SK-N-SH (cell line): ENCODE results near the gene INPP5K. TPM values are rescaled to one million over a fixed set of nuclear protein-coding genes. Genes with fewer than 3 reads are reported as not detected.

Experiments
- CTCF ChIA-PET: fragments of 300-600, 350-600 bp; formaldehyde crosslinking; extraction: SDS; loops from one replicate; lab custom pipeline; 2021; lab: Yijun Ruan, JAX
- POLR2A ChIA-PET: fragments of 350-600 bp; sonication (Branson Sonifier 250); formaldehyde crosslinking; extraction: SDS; loops from one replicate; lab custom pipeline; 2020; ENCODE audit warnings: antibody characterized with exemption, inconsistent platforms; lab: Yijun Ruan, JAX
- DNase-seq: peaks from one replicate; pipeline ENCODE4 v3.0.0; 2012
- H2AFZ ChIP-seq: fragments of 200-600 bp; sonication (generic); 2 replicates; pipeline ENCODE4 v1.8.1; 2016; ENCODE audit warnings: antibody characterized with exemption, mild to moderate bottlenecking, low read depth
- H3F3A ChIP-seq: fragments of 200-600 bp; sonication (generic); replicated peaks from 2 replicates; pipeline ENCODE3; 2016; ENCODE audit warnings: antibody characterized with exemption, mild to moderate bottlenecking; ENCODE audit not compliant: insufficient read depth
- H3K27ac ChIP-seq, 2 experiments: fragments of 200-500 bp in 1 of 2; fragments of 200-600 bp in 1 of 2; sonication (Bioruptor generic) in 1 of 2; sonication (generic), shearing (Covaris generic) in 1 of 2; 2 replicates each; pipeline versions ENCODE4 v1.5.1 to v1.6.1; 2014 to 2016; ENCODE audit warnings: low read depth in 2 of 2, inconsistent platforms in 1 of 2, low read length in 1 of 2, mild to moderate bottlenecking in 1 of 2, mixed read lengths in 1 of 2
- H3K27me3 ChIP-seq: fragments of 200-600 bp; sonication (generic), shearing (Covaris generic); 2 replicates; pipeline ENCODE4 v1.6.1; 2016; ENCODE audit warnings: mixed run types; ENCODE audit not compliant: insufficient read depth
- H3K36me3 ChIP-seq, 2 experiments: fragments of 200-500 bp in 1 of 2; fragments of 200-600 bp in 1 of 2; sonication (Bioruptor generic) in 1 of 2; sonication (generic) in 1 of 2; replicated peaks in 1 of 2; 2 replicates each; pipeline versions ENCODE3 to v1.5.1; 2014 to 2016; ENCODE audit warnings: low read length in 1 of 2, mild to moderate bottlenecking in 1 of 2; ENCODE audit not compliant: insufficient read depth in 2 of 2, control insufficient read depth in 1 of 2
- H3K4me1 ChIP-seq, 2 experiments: fragments of 200-500 bp in 1 of 2; fragments of 200-600 bp in 1 of 2; sonication (Bioruptor generic) in 1 of 2; sonication (generic), shearing (Covaris generic) in 1 of 2; 2 replicates each; pipeline versions ENCODE4 v1.5.1 to v1.6.1; 2014 to 2016; ENCODE audit warnings: low read depth in 1 of 2, low read length in 1 of 2, mixed run types in 1 of 2; ENCODE audit not compliant: insufficient read depth in 2 of 2, control insufficient read depth in 1 of 2
- H3K4me2 ChIP-seq: fragments of 200-600 bp; sonication (generic), shearing (Covaris generic); 2 replicates; pipeline ENCODE4 v1.6.1; 2017; ENCODE audit warnings: mixed run types
- H3K4me3 ChIP-seq, 2 experiments: fragments of 200-500 bp in 1 of 2; fragments of 200-600 bp in 1 of 2; sonication (Bioruptor generic) in 1 of 2; sonication (generic), shearing (Covaris generic) in 1 of 2; 2 replicates each; pipeline versions ENCODE4 v1.5.1 to v1.8.1; 2014 to 2016; ENCODE audit warnings: low read depth in 2 of 2, inconsistent platforms in 1 of 2, low read length in 1 of 2, mild to moderate bottlenecking in 1 of 2, mixed read lengths in 1 of 2, moderate library complexity in 1 of 2
- H3K79me2 ChIP-seq: fragments of 200-600 bp; sonication (generic); 2 replicates; pipeline ENCODE4 v1.8.1; 2017; ENCODE audit warnings: mild to moderate bottlenecking; ENCODE audit not compliant: insufficient read depth
- H3K9ac ChIP-seq: fragments of 200-600 bp; sonication (generic); 2 replicates; pipeline ENCODE4 v1.6.1; 2017; ENCODE audit warnings: mixed run types
- H3K9me2 ChIP-seq: fragments of 200-600 bp; sonication (generic); 2 replicates; pipeline ENCODE4 v1.6.1; 2017; ENCODE audit warnings: mixed run types
- H3K9me3 ChIP-seq: fragments of 200-600 bp; sonication (generic); 2 replicates; pipeline ENCODE4 v1.6.1; 2017; ENCODE audit warnings: mixed run types, mild to moderate bottlenecking, moderate library complexity
- H4K20me1 ChIP-seq: fragments of 200-600 bp; sonication (generic); 2 replicates; pipeline ENCODE4 v1.6.1; 2017; ENCODE audit warnings: mild to moderate bottlenecking, mixed run types; ENCODE audit not compliant: insufficient read depth
- CHD2 ChIP-seq: fragments of 150-350 bp; IDR thresholded peaks from 2 replicates; pipeline ENCODE4 v1.6.1; 2018; ENCODE audit warnings: low read length; ENCODE audit not compliant: partially characterized antibody
- ELF1 ChIP-seq: IDR thresholded peaks from 2 replicates; pipeline ENCODE4 v1.4.0; 2012
- EP300 ChIP-seq, 2 experiments: IDR thresholded peaks; 2 replicates each; pipeline versions ENCODE4 v1.4.0 to v1.6.1; 2012; ENCODE audit warnings: borderline replicate concordance in 1 of 2, low read depth in 1 of 2, low read length in 1 of 2
- EZH2phosphoT487 ChIP-seq: fragments of 200-600 bp; sonication (generic); IDR thresholded peaks from 2 replicates; pipeline ENCODE4 v1.6.1; 2017; ENCODE audit warnings: low read depth, mixed run types, mild to moderate bottlenecking, antibody characterized with exemption, moderate library complexity, borderline replicate concordance
- FOSL2 ChIP-seq: IDR thresholded peaks from 2 replicates; pipeline ENCODE4 v1.4.0; 2012; ENCODE audit warnings: low read depth, mild to moderate bottlenecking, moderate library complexity, borderline replicate concordance
- FOXJ3 ChIP-seq: sonication (generic); formaldehyde crosslinking; IDR thresholded peaks from 2 replicates; pipeline ENCODE4 v1.5.1; 2020; ENCODE audit warnings: mild to moderate bottlenecking, missing genetic modification reagents
- FOXM1 ChIP-seq: IDR thresholded peaks from 2 replicates; pipeline ENCODE4 v1.4.0; 2012; ENCODE audit warnings: low read depth, mild to moderate bottlenecking
- GABPA ChIP-seq: IDR thresholded peaks from 2 replicates; pipeline ENCODE4 v1.4.0; 2012; ENCODE audit warnings: low read depth, mild to moderate bottlenecking
- GATA2 ChIP-seq: sonication (generic); formaldehyde crosslinking; IDR thresholded peaks from 2 replicates; pipeline ENCODE4 v1.5.0; 2020; ENCODE audit warnings: mild to moderate bottlenecking, missing genetic modification reagents
- JUND ChIP-seq: IDR thresholded peaks from 2 replicates; pipeline ENCODE4 v1.4.0; 2012
- MEF2A ChIP-seq: IDR thresholded peaks from 2 replicates; pipeline ENCODE4 v1.4.0; 2012; ENCODE audit warnings: low read depth, borderline replicate concordance
- MXI1 ChIP-seq: IDR thresholded peaks from 2 replicates; pipeline ENCODE4 v1.6.1; 2012; ENCODE audit warnings: mild to moderate bottlenecking, low read depth, low read length, improper control_type of control experiment
- NFIC ChIP-seq: IDR thresholded peaks from 2 replicates; pipeline ENCODE4 v1.4.0; 2012; ENCODE audit warnings: borderline replicate concordance
- POLR2AphosphoS5 ChIP-seq: IDR thresholded peaks from 2 replicates; pipeline ENCODE4 v1.6.1; 2012; ENCODE audit warnings: low read depth, low read length
- RFX5 ChIP-seq: IDR thresholded peaks from 2 replicates; pipeline ENCODE4 v1.6.1; 2012; ENCODE audit warnings: mild to moderate bottlenecking, improper control_type of control experiment, low read length
- RXRA ChIP-seq: IDR thresholded peaks from 2 replicates; pipeline ENCODE4 v1.4.0; 2012; ENCODE audit warnings: low read depth, mild to moderate bottlenecking, borderline replicate concordance
- TAF1 ChIP-seq: IDR thresholded peaks from 2 replicates; pipeline ENCODE4 v1.6.1; 2012; ENCODE audit warnings: low read depth, mild to moderate bottlenecking, low read length, moderate library complexity, borderline replicate concordance
- TCF12 ChIP-seq: IDR thresholded peaks from 2 replicates; pipeline ENCODE4 v1.4.0; 2012
- TEAD4 ChIP-seq: IDR thresholded peaks from 2 replicates; pipeline ENCODE4 v1.4.0; 2012; ENCODE audit warnings: mild to moderate bottlenecking, borderline replicate concordance; ENCODE audit not compliant: insufficient read depth
- ZBTB33 ChIP-seq: IDR thresholded peaks from 2 replicates; pipeline ENCODE4 v1.4.0; 2012; ENCODE audit warnings: low read depth, borderline replicate concordance
- WGBS: methylation state at CpG from one replicate; pipeline ENCODE4 v1.1.6; 2017; ENCODE audit warnings: low lambda C conversion rate; 5-methylcytosine and 5-hydroxymethylcytosine counted together
- polyA plus RNA-seq, 3 experiments: library from polyadenylated mRNA; depleted of rRNA; stranded (reverse); fragments of >200 nt; gene quantifications; 2 replicates each; pipeline ENCODE4 v1.2.3, GENCODE V29; 2012
- TF ChIP-seq, protein P1 (sequence below): IDR thresholded peaks from 2 replicates; pipeline ENCODE4 v1.4.0; 2012; ENCODE audit warnings: low read depth, borderline replicate concordance
- TF ChIP-seq, protein P2 (sequence below): IDR thresholded peaks from 2 replicates; pipeline ENCODE4; 2012
- TF ChIP-seq, protein P3 (sequence below): IDR thresholded peaks from 2 replicates; pipeline ENCODE4 v1.4.0; 2012; ENCODE audit warnings: low read depth

The INPP5K gene
- polyA plus RNA-seq, 1 of the 3 experiments (the other 2 are of a cell fraction) = 26.2 TPM

DNA sequence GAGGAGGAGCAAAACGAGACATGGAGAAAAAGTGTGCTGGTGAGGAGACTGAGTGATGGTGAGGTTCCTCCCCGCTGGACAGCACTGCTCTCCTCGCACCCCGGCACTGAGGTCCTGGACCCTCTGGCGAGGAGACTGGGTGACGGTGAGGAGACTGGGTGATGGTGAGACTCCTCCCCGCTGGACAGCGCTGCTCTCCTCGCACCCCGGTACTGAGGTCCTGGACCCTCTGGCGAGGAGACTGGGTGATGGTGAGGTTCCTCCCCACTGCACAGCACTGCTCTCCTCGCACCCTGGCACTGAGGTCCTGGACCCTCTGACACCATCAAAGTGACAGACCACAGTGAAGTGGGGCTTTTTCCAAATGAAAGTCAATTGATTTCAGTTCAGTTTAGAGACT is 35.3 kb upstream of the INPP5K start (continued):
- TF ChIP-seq ZBTB33 (no peak), ELF1 (no peak), TAF1 (no peak)

- ChIA-PET POLR2A (no interaction called here), CTCF (no interaction called here)
- no peak overlapping the region for H3K27ac ChIP-seq
- H2AFZ ChIP-seq = no peak overlapping the region
- H3F3A ChIP-seq = no peaks in the 10 kb centered on the region
- no peak overlapping the region for H3K4me3 ChIP-seq
- no peak overlapping the region for H3K9ac ChIP-seq
- no peak for DNase-seq
- peaks cover 28 to 39% of the 10 kb centered on the region in 2 experiments for H3K36me3 ChIP-seq
- TF ChIP-seq MEF2A = no peak
- TF ChIP-seq, protein P1, sequence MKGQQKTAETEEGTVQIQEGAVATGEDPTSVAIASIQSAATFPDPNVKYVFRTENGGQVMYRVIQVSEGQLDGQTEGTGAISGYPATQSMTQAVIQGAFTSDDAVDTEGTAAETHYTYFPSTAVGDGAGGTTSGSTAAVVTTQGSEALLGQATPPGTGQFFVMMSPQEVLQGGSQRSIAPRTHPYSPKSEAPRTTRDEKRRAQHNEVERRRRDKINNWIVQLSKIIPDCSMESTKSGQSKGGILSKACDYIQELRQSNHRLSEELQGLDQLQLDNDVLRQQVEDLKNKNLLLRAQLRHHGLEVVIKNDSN = no peak
- no peak for TF ChIP-seq TCF12
- no peak for TF ChIP-seq EP300 (IDR thresholded peaks at IDR 0.05; ENCODE audit: borderline replicate concordance in 1 of 2, low read depth in 1 of 2, low read length in 1 of 2)
- no peak for TF ChIP-seq TEAD4
- no peak for TF ChIP-seq CHD2
- TF ChIP-seq JUND = no peak
- no peak for TF ChIP-seq FOXM1
- H3K4me2 ChIP-seq = no peak overlapping the region
- H3K4me1 ChIP-seq = no peaks in the 10 kb centered on the region
- no peaks in the 10 kb centered on the region for H3K27me3 ChIP-seq
- no peaks in the 10 kb centered on the region; the same call in 1 of the 2 replicates for H4K20me1 ChIP-seq
- 92% methylated on average over 14 of the region's 18 CpGs for WGBS
- peaks cover 8% of the 10 kb centered on the region; the same call in 1 of the 2 replicates for H3K79me2 ChIP-seq
- no peaks in the 10 kb centered on the region for H3K9me2 ChIP-seq
- no peaks in the 10 kb centered on the region for H3K9me3 ChIP-seq
Observed at GRCh38 chr17:1548032-1548431, 31.6 kb upstream of the INPP5K start.

DNA sequence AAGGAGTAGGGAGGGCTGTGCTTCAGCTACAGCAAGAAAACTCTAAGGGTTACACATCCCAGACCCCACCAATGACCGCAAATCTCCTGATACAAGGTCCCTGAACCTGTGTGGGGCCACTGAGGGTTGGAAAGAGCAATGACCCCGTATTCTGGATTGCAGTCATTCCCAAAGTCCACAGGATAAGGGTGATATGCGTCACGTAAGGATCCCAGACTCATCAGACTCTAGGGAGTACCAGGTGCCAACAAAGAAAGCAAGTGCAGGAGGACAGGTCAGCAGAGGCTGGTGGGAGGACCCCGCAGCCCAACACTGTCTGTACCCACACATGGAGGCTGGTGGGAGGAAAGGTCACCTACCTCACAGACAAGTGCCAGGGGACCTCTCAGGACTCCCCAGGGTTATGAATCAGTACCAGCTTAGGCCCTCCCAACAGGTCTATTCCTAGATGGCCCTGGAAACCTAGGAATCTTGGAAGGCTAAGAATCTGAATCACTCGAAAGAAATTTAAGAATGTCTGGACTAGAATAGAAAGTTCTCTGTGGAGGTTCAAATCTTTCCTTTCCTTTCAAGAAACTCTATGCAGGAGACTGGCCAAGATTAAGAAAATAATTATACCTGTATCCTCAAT is 30.0 kb upstream of the INPP5K start:
- WGBS = 98% methylated on average over 6 of the region's 6 CpGs
- H3K27ac ChIP-seq = no peak overlapping the region
- H4K20me1 ChIP-seq = no peaks in the 10 kb centered on the region
- H3K9me3 ChIP-seq = no peaks in the 10 kb centered on the region
- DNase-seq = no peak
- no peak overlapping the region for H2AFZ ChIP-seq
- no peaks in the 10 kb centered on the region for H3K9me2 ChIP-seq
- POLR2A ChIA-PET = no interaction called here
- H3K4me3 ChIP-seq = no peak overlapping the region
- H3K4me1 ChIP-seq = no peaks in the 10 kb centered on the region
- 0 out of 2 replicates have a peak, but pooled peaks cover 5% of the 10 kb centered on the region for H3K79me2 ChIP-seq
- TF ChIP-seq, protein P2, sequence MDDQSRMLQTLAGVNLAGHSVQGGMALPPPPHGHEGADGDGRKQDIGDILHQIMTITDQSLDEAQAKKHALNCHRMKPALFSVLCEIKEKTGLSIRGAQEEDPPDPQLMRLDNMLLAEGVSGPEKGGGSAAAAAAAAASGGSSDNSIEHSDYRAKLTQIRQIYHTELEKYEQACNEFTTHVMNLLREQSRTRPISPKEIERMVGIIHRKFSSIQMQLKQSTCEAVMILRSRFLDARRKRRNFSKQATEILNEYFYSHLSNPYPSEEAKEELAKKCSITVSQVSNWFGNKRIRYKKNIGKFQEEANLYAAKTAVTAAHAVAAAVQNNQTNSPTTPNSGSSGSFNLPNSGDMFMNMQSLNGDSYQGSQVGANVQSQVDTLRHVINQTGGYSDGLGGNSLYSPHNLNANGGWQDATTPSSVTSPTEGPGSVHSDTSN = no peak
- no peak for TF ChIP-seq FOXM1
- TF ChIP-seq TCF12 = no peak
- TF ChIP-seq MEF2A = no peak
- TF ChIP-seq RXRA = no peak
- TF ChIP-seq NFIC = no peak
- no peak for TF ChIP-seq MXI1
- TF ChIP-seq GATA2 (CRISPR knock-in tag) = no peak
- TF ChIP-seq CHD2 = no peak
- TF ChIP-seq GABPA = no peak
- TF ChIP-seq, protein P3, sequence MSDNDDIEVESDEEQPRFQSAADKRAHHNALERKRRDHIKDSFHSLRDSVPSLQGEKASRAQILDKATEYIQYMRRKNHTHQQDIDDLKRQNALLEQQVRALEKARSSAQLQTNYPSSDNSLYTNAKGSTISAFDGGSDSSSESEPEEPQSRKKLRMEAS = no peak
- no peak for TF ChIP-seq ELF1
- no peak for TF ChIP-seq FOXJ3 (CRISPR knock-in tag)
- TF ChIP-seq POLR2AphosphoS5 = no peak
- TF ChIP-seq EP300 (IDR thresholded peaks at IDR 0.05; ENCODE audit: borderline replicate concordance in 1 of 2, low read depth in 1 of 2, low read length in 1 of 2) = no peak
- no peak for TF ChIP-seq EZH2phosphoT487
- no peak for TF ChIP-seq TAF1
- no peak for TF ChIP-seq TEAD4
- no peak for TF ChIP-seq FOSL2
- TF ChIP-seq RFX5 = no peak
- H3K9ac ChIP-seq = no peak overlapping the region
- H3K36me3 ChIP-seq = peaks cover 26 to 39% of the 10 kb centered on the region in 2 experiments
- no peaks in the 10 kb centered on the region for H3K27me3 ChIP-seq
- CTCF ChIA-PET = no interaction called here
- no peaks in the 10 kb centered on the region for H3F3A ChIP-seq
- no peak overlapping the region for H3K4me2 ChIP-seq
